GM12878 (cell line): Measurements from ENCODE around the gene SSR1. TPM values are rescaled to one million over a fixed set of nuclear protein-coding genes. Genes with fewer than 3 reads are reported as not detected.

Experiments
- ATAC-seq: fragments of 200-7000 bp; cut with Tn5 transposase; 3 replicates; pipeline ENCODE4 v1.9.1; 2020; ENCODE audit warnings: mild to moderate bottlenecking, moderate library complexity
- BruUV-seq: library from RNA; stranded (reverse); fragments of 400-500 nt; replicated peaks from 2 replicates; lab custom pipeline; 2021; lab: Mats Ljungman, UMichigan
- CTCF ChIA-PET: fragments of 300-600 bp; sonication (Branson Sonifier 250); formaldehyde crosslinking; extraction: SDS; loops from one replicate; lab custom pipeline; 2021; ENCODE audit warnings: inconsistent platforms; lab: Yijun Ruan, JAX
- POLR2A ChIA-PET: fragments of 350-600 bp; formaldehyde crosslinking; extraction: SDS; loops from one replicate; lab custom pipeline; 2021; ENCODE audit warnings: inconsistent platforms; lab: Charles Lee
- RAD21 ChIA-PET: fragments of 300-600 bp; sonication (Branson Sonifier 250); formaldehyde crosslinking; loops from one replicate; lab custom pipeline; 2023; ENCODE audit warnings: antibody characterized with exemption; ENCODE audit not compliant: unreplicated experiment; lab: Charles Lee
- SMC1A ChIA-PET: fragments of 300-600 bp; sonication (Branson Sonifier 250); formaldehyde crosslinking; loops from one replicate; lab custom pipeline; 2023; ENCODE audit not compliant: unreplicated experiment, uncharacterized antibody; lab: Charles Lee
- DNase-seq: peaks from one replicate; pipeline ENCODE4 v3.0.0-alpha.2; 2011; ENCODE audit warnings: low read depth, low spot score
- FAIRE-seq: peaks from 3 replicates; lab custom pipeline; 2011; peaks lifted over from hg19 to GRCh38; lab: Jason Lieb, UNC
- H2AFZ ChIP-seq: 2 replicates; pipeline ENCODE4 v1.6.0; 2011; ENCODE audit warnings: low read depth, low read length, control low read depth; ENCODE audit not compliant: control insufficient read depth
- H3K27ac ChIP-seq: 2 replicates; pipeline ENCODE4 v1.5.1; 2011; ENCODE audit warnings: control low read depth; ENCODE audit not compliant: control insufficient read depth, insufficient read depth
- H3K27me3 ChIP-seq, 2 experiments: replicated peaks in 1 of 2; 2 replicates each; pipeline versions ENCODE4 v1.6.0 to v1.6.1; 2011; ENCODE audit warnings: low read length in 1 of 2; ENCODE audit not compliant: control insufficient read depth in 2 of 2, insufficient read depth in 2 of 2
- H3K36me3 ChIP-seq, 2 experiments: 2 replicates each; pipeline ENCODE4 v1.5.1; 2011; ENCODE audit warnings: low read length in 1 of 2; ENCODE audit not compliant: control insufficient read depth in 2 of 2, insufficient read depth in 2 of 2
- H3K4me1 ChIP-seq: 2 replicates; pipeline ENCODE4 v1.6.1; 2011; ENCODE audit warnings: mild to moderate bottlenecking, low read length, moderate library complexity, mixed read lengths; ENCODE audit not compliant: control insufficient read depth, insufficient read depth
- H3K4me2 ChIP-seq: 2 replicates; pipeline ENCODE4 v1.6.0; 2011; ENCODE audit warnings: control low read depth; ENCODE audit not compliant: control insufficient read depth, insufficient read depth
- H3K4me3 ChIP-seq: fragments of 200-600 bp; sonication (generic); 2 replicates; pipeline ENCODE4 v1.5.1; 2016
- H3K79me2 ChIP-seq: 2 replicates; pipeline ENCODE4 v1.6.0; 2011; ENCODE audit warnings: low read length; ENCODE audit not compliant: control insufficient read depth, insufficient read depth
- H3K9ac ChIP-seq: 2 replicates; pipeline ENCODE4 v1.8.0; 2011; ENCODE audit warnings: low read length, control low read depth, mixed read lengths; ENCODE audit not compliant: control insufficient read depth, insufficient read depth
- H3K9me3 ChIP-seq: replicated peaks from 3 replicates; pipeline ENCODE4 v1.5.1; 2011; ENCODE audit warnings: mild to moderate bottlenecking, low read length; ENCODE audit not compliant: control insufficient read depth, insufficient read depth
- H4K20me1 ChIP-seq: 2 replicates; pipeline ENCODE4 v1.6.0; 2011; ENCODE audit not compliant: control insufficient read depth, insufficient read depth
- BRCA1 ChIP-seq: IDR thresholded peaks from 2 replicates; pipeline ENCODE4 v1.6.1; 2011; ENCODE audit warnings: low read depth, low read length, improper control_type of control experiment
- EGR1 ChIP-seq, 2 experiments: IDR thresholded peaks; 1 replicate in 1 of 2; 2 replicates in 1 of 2; pipeline ENCODE4 v1.6.1; 2011 to 2012; ENCODE audit warnings: low read depth in 2 of 2, low read length in 2 of 2, borderline replicate concordance in 1 of 2, mild to moderate bottlenecking in 1 of 2, moderate library complexity in 1 of 2
- FOXK2 ChIP-seq: fragments of 450-650 bp; IDR thresholded peaks from 2 replicates; pipeline ENCODE4 v1.6.1; 2017; ENCODE audit warnings: mild to moderate bottlenecking, moderate library complexity
- GATAD2B ChIP-seq: fragments of 450-650 bp; conservative IDR thresholded peaks from 2 replicates; pipeline ENCODE4 v1.6.1; 2017; ENCODE audit warnings: low read depth, mild to moderate bottlenecking, moderate library complexity
- NBN ChIP-seq: fragments of 450-650 bp; IDR thresholded peaks from 2 replicates; pipeline ENCODE4 v1.6.1; 2016
- WRNIP1 ChIP-seq: IDR thresholded peaks from 2 replicates; pipeline ENCODE4 v1.6.1; 2011; ENCODE audit warnings: low read depth, low read length, improper control_type of control experiment, borderline replicate concordance
- YY1 ChIP-seq: IDR thresholded peaks from 2 replicates; pipeline ENCODE4 v1.6.1; 2011; ENCODE audit warnings: low read depth, mild to moderate bottlenecking, low read length
- ZNF274 ChIP-seq: IDR thresholded peaks from one replicate; pipeline ENCODE4 v1.8.0; 2011; ENCODE audit not compliant: insufficient read length, insufficient read depth
- WGBS: methylation state at CpG from one replicate; pipeline ENCODE4 v1.1.6; 2016; ENCODE audit warnings: low lambda C conversion rate; ENCODE audit not compliant: insufficient replicate concordance, insufficient coverage; ENCODE audit errors: missing lambda C conversion rate; 5-methylcytosine and 5-hydroxymethylcytosine counted together
- in situ Hi-C: fragments of 300-500 bp; cut with MboI; formaldehyde crosslinking; loops from 9 replicates; pipeline ENCODE4 v1.14.3; 2018; ENCODE audit warnings: mixed read lengths
- intact Hi-C: fragments of 100-400 bp; cut with micrococcal nuclease; formaldehyde crosslinking; loops from one replicate; pipeline ENCODE4 v1.14.2; 2022; ENCODE audit not compliant: unreplicated experiment
- polyA plus RNA-seq, 11 experiments: library from polyadenylated mRNA; depleted of rRNA in 4 of 11; unstranded in 6 of 11; stranded (reverse) in 5 of 11; fragments of >200 nt; fragmentation: Nextera tagmentation in 4 of 11; fragmentation: Illumina TruSeq in 1 of 11; extraction: Ambion mirVana in 4 of 11; extraction: Trizol in 1 of 11; gene quantifications; 1 replicate in 1 of 11; 2 replicates in 10 of 11; pipeline versions ENCODE4 v1.2.1 to v1.2.3, GENCODE V29; 2011 to 2016; ENCODE audit warnings: inconsistent platforms in 2 of 11, missing spikeins in 2 of 11, low read depth in 1 of 11
- total RNA-seq, 4 experiments: library from RNA; depleted of rRNA in 3 of 4; stranded (reverse); fragments of >200 nt in 3 of 4; fragmentation: Illumina TruSeq in 1 of 4; extraction: Trizol in 1 of 4; gene quantifications; 2 replicates each; pipeline versions ENCODE4 v1.2.1 to v1.2.3, GENCODE V29; 2013 to 2021

The SSR1 gene
- total and polyA plus RNA-seq, 10 of the 15 experiments (the other 5 are each of a cell fraction or from before 2014, with no cell fraction given): 42.0 to 209 (median 128) TPM

GRCh38 chr6:7261032-7261841 lies 51.8 kb downstream of the SSR1 start (continued):
- 0 out of 3 replicates have a peak, but pooled peaks of 1 of the 2 experiments have one; percentile 43 for TF ChIP-seq EGR1 (IDR thresholded peaks at IDR 0.05; ENCODE audit: borderline replicate concordance in 1 of 2, low read depth in 2 of 2, low read length in 2 of 2)
- TF ChIP-seq WRNIP1: no peak
- TF ChIP-seq GATAD2B: peak; percentile 28
- TF ChIP-seq YY1: peak; percentile 78

- Histone ChIP-seq H3K36me3 (no peaks in the 10 kb centered on the region), H3K4me1 (peaks cover 9% of the 10 kb centered on the region), H3K4me2 (peak overlapping the region; percentile 82), H3K27me3 (0 out of 4 replicates have a peak, but pooled peaks cover 0 to 4% of the 10 kb centered on the region in 2 experiments), H3K4me3 (peak overlapping the region; percentile 71), H3K9me3 (no peaks in the 10 kb centered on the region; the same call in 1 of the 3 replicates), H3K9ac (peak overlapping the region; percentile 41; the same call in 1 of the 2 replicates), H3K27ac (no peak overlapping the region), H4K20me1 (no peaks in the 10 kb centered on the region), H2AFZ (peak overlapping the region; percentile 85), H3K79me2 (no peaks in the 10 kb centered on the region)
- no peak for FAIRE-seq
- intact Hi-C loops (no loop called here), in situ Hi-C loops (no loop called here)
- ChIA-PET POLR2A (no interaction called here), RAD21 (no interaction called here), CTCF (interaction anchor here (0.9 kb wide), 1 partner anchor 15 kb away, joined by 5 read pairs; no protein-coding TSS in a partner anchor), SMC1A (interaction anchor here (0.8 to 1.0 kb wide), 2 partner anchors 114 to 585 kb away, joined by 3 read pairs; no protein-coding TSS in a partner anchor)
- BruUV-seq: no TSS peak
- TF ChIP-seq BRCA1 (no peak), NBN (no peak), FOXK2 (peak; percentile 34; the same call in 1 of the 2 replicates), ZNF274 (no peak)
- 48% methylated on average over 13 of the region's 13 CpGs for WGBS
- ATAC-seq: peak; percentile 35
- DNase-seq: no peak
Observed at GRCh38 chr6:7260291-7261031, 52.5 kb downstream of the SSR1 start.
